ENCODE results near the gene MRPL11.

DNA sequence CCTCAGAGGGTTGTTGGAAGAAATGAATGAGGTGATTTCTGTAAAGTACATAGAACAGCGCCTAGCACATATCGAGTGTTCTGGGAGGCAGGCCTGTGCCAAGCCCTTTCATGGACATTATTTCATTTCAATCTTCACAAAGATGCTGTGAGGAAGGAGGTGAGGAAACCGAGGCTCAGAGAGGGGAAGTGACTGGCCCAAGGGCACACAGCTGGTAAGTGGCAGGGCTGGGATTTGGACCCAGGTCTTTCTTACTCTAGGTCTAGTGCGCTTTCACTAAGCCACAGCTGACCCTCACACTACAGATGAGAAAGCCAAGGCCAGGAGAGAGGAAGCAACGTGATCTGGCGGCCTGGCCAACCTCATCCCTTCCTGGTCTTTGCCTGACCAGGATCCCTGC lies 30.0 kb upstream of the MRPL11 start:
- TF ChIP-seq EZH2phosphoT487 (IDR thresholded peaks at IDR 0.05; ENCODE audit: low read depth), result no peak
- TF ChIP-seq, protein P1, sequence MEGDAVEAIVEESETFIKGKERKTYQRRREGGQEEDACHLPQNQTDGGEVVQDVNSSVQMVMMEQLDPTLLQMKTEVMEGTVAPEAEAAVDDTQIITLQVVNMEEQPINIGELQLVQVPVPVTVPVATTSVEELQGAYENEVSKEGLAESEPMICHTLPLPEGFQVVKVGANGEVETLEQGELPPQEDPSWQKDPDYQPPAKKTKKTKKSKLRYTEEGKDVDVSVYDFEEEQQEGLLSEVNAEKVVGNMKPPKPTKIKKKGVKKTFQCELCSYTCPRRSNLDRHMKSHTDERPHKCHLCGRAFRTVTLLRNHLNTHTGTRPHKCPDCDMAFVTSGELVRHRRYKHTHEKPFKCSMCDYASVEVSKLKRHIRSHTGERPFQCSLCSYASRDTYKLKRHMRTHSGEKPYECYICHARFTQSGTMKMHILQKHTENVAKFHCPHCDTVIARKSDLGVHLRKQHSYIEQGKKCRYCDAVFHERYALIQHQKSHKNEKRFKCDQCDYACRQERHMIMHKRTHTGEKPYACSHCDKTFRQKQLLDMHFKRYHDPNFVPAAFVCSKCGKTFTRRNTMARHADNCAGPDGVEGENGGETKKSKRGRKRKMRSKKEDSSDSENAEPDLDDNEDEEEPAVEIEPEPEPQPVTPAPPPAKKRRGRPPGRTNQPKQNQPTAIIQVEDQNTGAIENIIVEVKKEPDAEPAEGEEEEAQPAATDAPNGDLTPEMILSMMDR (IDR thresholded peaks at IDR 0.05; ENCODE audit: low read depth, low read length), result no peak
